ENCODE results near the gene KLC4. TPM values are rescaled to one million over a fixed set of nuclear protein-coding genes. Genes with fewer than 3 reads are reported as not detected.
A peak's percentile ranks its signal among the peaks of the same experiment; 100 is the strongest.

KLC4 gene
- 47.6 and 58.8 TPM in 2 replicates for total RNA-seq (2014; rRNA removed; shearing (Covaris generic))

DNA sequence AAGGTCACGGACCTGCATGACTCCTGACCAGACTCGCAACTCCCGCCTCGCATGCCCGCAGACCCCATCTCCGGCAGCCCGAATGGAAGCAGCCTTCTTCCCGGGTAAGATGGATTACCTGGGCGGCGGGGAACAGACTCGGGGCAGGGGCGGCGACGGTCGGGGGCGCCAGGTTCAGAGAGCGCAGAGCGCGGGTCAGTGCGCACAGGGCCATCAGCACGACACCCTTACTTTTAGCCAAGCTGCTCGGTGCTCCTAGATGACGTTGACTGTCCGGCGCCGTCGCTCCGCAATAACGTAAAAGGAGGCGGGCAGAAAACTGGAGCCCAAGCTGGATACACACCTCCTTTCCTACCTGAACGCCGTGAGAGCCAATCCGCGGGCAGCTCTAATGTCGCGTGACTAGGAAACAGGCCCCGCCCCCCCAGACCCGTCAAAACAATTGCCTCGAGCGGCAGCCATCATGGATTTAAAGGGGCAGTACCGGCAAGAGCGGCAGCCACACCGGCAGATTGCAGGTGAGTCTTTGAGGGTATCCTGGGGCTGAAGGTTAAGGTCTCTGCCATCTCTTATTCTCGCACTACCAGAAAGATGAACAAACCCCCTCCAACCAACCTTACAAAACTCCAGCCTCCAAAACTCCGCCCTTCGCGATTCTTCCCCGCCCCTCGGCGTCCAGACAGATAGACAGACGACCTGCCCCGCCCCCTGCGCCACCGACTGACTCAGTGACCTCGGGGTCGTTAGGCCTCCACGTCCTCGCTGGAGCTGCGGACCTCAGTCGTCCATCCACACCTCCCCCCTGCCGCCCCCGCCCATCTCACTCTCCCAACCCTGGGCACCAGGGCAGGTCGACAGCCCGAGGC, at the start of gene KLC4, which contains the start of gene MRPL2:
TSS of gene KLC4 (plus strand) at position 464 of the 866 bp plus-strand sequence. CDS start 1,705 bp downstream, outside the sequence.
TSS of gene MRPL2 (minus strand) at position 267 of the 866 bp plus-strand sequence. CDS start at position 214, 53 bp downstream.
- DNase-seq (ENCODE audit: low spot score) = peak; percentile 99

DNA sequence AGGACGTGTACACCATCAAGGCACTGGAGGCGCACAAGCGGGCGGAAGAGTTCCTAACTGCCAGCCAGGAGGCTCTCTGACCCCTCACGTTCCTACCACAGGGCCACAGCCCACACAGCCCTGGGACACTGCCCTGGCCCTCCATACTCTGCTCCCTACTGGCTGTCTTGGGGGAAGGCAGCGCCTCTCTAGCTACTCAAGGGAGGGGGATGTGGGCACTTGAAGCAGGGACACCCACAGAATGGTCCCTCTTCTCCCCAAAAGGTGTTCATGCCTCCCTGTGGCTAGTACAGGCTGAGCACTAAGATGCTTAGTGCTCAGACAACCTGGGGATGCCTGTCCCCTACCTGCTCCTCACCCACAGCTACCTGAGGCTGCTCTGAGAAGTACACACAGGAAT, 48.2 kb upstream of the KLC4 start:
- no peak for DNase-seq (ENCODE audit: low spot score)

DNA sequence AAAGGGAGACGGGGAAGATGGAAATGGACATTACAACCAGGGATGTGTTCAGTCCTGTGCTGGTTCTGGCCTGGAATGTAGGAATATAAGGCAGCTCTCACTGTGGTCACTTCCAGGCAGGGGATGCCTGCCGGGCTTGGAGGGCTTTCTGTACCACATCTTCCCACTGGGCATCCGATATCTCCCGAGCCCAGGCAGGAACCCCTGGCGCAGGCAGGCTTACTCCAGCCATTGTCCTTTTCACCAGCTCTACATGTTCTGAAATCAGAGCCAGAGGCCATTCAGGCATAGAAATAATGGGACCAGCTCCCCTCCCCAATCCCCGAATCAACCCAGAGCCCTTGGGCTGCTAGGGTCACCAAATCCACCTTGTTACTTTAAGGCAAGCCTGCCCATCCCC, 47.1 kb upstream of the KLC4 start:
- DNase-seq (ENCODE audit: low spot score) = no peak

DNA sequence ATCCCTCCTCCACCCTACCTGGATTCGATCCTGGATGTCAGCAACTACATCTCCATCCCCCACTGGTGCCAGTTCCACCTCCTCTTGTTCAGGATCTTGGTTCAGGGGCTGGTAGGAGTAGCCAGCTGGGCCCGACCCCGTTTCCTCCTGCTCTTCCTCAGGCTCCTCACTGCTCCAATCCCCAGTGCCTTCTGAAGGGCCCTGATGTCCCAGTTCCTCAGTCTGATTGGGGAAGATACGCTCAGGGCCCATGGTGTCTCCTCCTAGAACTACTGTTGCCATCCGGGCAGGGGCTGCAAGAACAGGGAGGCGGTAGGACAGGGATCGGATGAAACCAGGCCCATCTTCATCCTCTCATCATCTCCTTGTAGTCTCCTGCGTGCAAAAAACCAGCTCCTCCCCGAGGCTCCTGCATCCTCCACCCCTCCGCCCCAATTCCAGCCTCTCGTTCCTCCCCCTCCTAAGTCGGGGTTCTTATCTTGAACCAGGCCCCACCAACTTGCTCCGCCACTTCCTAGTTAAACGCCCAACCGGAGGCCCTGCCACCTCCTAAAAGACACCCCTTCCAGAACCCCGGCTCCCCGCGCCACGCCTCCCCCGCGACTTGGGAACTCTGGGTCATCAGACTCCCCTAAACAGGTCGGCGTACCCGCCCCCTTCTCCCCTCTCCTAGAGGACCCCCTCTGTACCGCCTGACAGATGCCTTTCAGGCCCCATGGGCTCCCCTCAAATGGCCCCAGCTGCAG, 46.2 kb upstream of the KLC4 start:
- peak; percentile 19 for DNase-seq (ENCODE audit: low spot score)

DNA sequence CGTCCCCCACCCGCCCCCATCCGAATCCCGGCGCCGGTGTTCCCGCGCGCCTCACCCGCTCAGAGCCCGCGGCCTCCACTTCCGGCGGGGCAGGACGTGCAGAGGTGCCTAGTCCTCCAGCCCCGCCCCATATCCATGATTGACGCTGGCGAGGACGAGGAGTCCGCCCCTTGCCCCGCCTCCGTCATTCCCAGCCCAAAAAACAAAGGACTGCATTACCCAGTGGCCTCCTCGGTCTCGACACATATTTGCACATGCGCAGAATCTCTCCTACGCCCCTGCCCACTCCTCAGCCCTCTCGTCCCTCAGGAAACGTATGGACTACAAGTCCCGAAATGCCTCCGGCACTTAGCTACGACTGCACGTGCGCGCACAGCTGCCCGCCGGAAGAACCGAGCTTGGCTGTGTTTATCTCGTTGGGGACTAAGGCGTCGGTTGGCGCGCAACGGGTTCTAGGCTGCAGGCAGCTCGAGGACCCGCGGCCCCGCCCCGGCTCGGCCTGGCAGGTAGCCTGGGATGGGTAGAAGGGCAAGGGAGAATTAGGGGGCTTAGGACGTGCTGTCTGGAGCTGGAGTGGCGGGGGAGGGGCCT, 45.5 kb upstream of the KLC4 start, which contains the start of the genes KLHDC3 and MEA1:
TSS of gene KLHDC3 (plus strand) at position 407 of the 591 bp plus-strand sequence. CDS start 2,944 bp downstream, outside the sequence.
TSS of gene MEA1 (minus strand) at position 104 of the 591 bp plus-strand sequence. CDS start 133 bp downstream, outside the sequence.
- DNase-seq (ENCODE audit: low spot score) = peak; percentile 98

DNA sequence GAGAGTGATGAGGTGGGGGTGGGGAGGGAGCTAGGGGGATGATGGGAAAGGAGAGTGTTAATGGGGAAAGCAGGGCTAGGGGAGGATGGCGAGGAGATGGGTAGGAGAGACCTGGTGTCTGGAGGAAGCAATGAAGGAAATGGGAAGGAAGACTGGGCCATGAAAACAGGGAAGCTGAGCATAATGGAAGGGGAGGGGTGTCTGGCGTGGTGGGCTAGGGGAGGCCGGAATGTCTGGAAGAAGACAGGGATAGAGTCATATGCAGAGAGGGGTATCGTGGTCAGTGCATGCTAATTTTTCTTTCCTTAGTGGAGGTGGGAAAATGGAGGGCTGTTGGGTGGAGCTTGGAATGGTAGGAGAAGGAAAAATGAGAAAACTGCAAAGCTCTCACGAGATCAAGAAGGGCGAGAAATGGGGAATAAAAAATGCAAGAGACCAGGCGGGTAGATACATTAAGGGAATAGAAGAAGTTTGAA, 45.0 kb upstream of the KLC4 start:
- no peak for DNase-seq (ENCODE audit: low spot score)

DNA sequence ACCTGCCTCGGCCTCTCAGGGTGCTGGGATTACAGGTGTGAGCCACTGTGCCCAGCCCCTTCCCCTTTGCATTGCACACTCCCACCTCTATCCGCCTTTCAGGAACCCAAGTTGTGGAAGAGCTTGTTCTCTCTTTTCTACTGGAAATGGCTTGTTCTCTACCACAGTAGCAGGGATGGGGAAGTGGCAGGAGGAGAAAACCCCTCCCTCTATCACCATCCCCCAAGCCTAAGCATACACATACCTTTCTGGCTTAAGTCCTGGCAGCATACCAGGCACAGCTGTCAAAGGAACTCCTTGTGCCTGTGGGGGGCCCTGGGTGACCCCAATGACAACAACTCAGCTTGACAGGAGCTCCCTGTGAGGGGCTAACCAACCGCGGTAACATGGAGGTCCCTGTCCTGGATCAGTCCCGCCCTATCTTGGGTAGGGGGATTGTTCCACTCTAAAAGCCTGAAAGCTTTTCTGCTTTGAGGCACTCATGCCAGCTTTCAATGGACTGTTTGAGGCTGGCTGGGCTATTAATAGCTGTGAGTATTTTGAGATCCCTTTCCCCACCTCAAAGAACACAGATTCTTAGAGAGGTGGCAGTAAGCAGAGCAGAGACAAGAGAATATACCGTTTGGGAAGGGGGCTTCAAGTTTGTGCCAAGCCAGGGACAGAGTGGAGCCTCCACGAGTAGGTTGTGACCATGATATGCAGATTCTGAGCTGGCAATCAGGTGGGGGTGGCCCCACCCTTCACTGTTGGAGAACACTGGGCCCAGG, 43.1 kb upstream of the KLC4 start:
- DNase-seq (ENCODE audit: low spot score) = no peak

DNA sequence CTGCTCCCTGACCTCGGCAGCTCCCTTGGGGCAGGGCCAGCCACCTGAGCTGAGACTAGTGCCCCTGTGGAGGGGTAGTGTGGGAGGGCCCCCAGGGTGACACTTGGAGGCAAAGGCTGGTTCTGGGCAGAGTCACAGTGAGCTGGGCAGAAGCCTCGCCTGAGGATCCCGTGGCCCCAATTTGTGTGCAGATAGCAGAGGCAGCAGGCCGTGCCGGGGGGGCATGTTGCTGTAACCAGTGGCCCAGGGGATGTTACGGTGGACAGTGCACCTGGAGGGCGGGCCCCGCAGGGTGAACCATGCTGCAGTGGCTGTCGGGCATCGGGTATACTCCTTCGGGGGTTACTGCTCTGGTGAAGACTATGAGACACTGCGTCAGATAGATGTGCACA, 42.5 kb upstream of the KLC4 start:
- no peak for DNase-seq (ENCODE audit: low spot score)

DNA sequence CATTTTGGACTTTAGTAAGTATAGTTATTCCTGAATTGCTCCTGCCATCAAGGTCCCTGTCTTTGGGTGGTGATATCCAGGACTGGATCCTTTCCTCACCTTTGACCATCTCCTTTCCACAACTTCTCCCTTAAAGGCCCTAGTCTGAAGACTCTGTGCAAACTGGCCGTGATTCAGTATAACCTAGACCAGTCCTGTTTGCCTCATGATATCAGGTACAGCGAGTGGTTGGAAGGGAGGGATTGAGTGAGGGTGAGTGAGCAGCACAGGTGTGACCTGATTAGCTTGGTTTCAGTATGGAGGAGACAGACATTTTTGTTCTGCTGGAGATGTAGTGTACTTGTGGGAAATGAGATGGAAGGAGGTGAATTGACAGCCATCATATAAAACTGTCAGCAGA, 40.3 kb upstream of the KLC4 start:
- no peak for DNase-seq (ENCODE audit: low spot score)

DNA sequence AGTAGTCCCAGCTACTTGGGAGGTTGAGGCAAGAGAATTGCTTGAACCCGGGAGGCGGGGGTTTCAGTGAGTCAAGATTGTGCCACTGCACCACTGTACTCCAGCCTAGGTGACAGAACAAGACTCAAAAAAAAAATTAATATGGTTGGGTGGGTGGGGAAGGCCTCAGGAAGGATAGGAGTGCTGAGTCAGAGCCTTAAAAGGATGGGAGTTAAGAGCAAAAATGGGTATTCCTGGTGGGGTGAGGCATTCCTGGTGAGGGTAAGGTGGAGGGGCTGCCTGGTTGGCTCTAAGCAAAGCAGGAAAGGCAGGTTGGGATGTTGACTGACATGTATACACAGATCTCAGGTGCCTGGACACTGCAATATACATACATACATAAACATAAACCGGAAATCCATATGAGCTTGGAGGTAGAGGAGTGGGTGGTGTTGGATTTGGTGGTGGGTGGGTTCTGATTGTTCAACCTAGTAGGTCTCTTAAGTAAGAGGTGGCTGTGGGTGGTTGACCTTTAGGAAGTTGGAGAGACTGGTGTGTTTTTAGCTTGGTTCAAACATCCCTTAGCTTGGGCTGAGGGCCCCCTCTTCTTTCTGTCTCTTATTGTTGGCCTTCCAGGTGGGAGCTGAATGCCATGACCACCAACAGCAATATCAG, 39.3 kb upstream of the KLC4 start:
- DNase-seq (ENCODE audit: low spot score) = no peak

DNA sequence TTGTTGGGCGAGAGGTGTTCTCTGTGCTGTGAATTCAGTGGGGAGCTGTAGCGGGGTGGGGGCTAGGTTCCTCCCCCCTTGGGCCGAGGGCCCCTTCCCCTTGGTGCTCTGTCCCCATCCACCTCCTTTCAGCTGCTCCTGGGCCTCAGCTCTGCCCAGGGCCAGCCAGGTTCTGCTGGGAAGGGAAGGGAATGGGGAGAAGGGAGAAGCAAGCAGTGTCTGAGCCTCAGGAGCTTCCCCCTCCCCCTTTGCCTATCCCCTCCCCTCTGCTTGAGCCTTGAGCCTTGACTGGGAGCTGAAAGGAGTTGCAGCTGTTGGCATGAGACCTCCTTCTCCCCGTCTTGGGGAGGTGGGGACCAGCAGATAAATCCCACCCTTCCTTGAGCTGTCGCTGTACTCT, 38.6 kb upstream of the KLC4 start:
- DNase-seq (ENCODE audit: low spot score) = peak; percentile 10

DNA sequence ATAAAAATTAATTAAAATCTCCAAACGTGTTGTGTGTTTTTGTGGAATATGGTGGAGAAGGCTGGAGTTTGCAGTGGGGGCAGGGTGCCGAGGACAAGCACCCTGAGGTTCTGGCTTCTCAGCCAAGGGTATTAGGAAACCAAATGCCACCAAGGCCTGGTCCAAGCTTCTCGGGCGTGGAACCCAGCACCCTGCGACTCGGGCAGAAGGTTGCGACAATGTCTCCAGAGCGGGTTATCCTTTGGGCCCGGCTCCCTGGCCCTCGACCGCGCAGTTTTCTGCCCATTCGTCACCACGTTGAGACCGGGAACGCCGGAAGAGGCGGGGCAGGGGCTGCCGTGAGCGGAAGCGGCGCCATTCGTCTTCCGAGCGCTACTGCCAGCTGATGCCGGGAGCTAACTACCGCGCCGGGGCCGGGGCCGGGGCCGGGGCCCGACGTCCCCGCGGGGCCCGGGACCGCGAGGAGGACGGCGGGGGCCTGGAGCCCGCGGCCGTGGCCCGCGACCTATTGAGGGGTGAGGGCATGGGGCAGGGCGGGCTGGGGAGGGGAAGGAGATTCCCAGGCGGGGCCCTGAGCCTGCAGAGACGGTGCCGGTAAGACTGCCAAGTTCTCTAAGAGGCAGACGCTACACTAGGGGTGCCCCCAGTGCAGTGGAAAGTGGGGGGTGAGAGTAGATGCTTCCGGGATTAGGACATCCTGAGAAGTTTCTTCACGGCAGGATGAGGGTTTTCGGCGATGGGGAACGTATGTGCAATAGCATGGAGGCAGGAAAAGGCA, 38.0 kb upstream of the KLC4 start, which contains the start of gene RRP36:
TSS of gene RRP36 (plus strand) at position 354 of the 778 bp plus-strand sequence. CDS start at position 386, 32 bp downstream.
- DNase-seq (ENCODE audit: low spot score) = peak; percentile 71

DNA sequence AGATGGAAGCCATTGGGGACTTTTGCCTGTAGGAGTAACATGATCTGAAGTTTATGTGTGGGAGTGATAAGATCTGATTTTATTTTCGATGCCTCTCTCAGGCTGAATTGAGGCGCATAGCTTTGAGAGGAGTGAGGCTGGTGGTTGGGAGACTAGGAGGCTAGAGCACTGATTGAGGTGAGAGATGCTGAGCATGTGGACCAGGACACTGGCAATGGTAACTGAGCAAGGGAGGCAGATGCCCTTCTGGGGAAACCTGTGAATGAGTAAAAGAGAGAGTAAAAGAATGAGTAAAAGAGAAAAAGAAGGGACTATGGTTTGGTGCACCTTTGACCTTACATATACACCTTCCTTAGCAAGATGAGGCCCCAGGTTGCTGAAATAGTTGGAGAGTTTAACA, 35.0 kb upstream of the KLC4 start:
- DNase-seq (ENCODE audit: low spot score) = no peak

DNA sequence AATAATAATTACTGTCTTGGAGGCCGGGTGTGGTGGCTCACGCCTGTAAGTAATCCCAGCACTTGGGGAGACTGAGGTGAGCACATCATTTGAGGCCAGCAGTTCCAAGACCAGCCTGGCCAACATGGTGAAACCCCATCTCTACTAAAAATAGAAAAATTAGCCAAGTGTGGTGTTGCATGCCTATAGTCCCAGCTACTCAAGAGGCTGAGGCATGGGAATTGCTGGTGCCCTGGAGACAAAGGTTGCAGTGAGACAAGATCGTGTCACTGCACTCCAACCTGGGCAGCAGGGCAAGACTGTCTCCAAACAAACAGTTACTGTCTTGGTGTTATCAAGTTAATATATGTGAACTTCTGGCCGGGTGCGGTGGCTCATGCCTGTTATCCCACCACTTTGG, 33.1 kb upstream of the KLC4 start:
- DNase-seq (ENCODE audit: low spot score) = no peak

DNA sequence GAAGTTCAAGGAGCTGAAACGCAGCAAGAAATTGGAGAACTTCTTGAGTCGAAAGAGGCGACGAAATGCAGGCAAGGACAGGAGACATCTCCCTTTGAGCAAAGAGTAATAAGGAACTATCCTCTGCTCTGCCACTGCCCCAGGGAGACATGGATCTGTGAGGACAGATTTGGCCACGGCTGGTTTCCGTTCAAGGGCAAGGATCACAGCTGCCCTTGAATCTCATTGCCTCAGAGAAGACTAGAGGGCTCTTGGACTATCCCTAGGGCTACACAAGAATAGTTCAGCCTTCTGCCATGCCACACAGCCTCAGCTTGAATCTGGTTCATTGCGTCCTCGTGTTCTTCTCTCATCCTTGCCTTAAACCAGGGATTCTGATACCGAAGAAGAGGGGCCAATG, 30.3 kb upstream of the KLC4 start:
- no peak for DNase-seq (ENCODE audit: low spot score)

DNA sequence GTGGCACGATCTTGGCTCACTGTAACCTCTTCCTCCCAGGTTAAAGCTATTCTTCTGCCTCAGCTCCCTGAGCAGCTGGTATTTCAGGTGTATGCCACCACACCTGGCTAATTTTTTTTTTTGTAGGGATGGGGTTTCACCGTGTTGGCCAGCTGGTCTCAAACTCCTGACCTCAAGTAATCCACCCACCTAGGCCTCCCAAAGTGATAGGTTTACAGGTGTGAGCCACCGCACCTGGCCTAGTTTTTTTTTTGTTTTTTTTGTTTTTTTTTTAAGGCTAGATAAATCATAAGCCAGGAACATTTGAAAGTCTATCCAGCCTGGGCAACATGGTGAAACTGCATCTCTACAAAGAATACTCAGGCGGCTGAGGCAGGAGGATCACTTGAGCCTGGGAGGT, 27.1 kb upstream of the KLC4 start:
- DNase-seq (ENCODE audit: low spot score) = no peak

DNA sequence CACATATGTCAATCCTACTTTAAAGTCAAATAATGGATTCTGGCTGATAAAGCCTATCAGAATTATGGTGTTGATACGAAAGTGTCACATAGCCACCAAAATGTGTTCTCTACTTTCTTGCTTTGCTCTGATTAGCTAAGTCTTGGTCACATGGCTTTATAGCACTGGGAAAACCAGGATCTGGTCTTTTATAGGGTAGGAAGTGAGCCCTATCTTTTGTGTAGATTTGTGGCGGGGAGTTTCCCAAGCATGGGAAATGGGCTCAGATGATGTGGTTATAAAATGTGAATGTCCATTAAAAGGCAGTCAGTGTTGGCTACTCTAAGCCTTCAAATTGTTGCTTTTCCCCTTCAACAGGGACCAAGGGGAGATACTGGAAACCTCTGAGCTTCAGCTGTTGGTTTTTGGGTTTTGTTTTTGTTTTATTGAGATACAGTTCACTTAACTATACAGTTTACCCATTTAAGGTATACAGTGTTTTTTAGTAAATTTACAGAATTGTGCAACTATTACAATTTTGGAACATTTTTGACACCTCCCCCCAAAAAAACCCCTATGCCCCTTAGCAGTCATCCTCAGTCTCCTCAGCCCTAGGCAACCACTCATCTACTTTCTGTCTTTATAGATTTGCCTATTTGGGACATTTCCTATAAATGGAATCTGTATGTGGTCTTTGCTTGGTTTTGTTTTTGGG, 25.8 kb upstream of the KLC4 start:
- no peak for DNase-seq (ENCODE audit: low spot score)

DNA sequence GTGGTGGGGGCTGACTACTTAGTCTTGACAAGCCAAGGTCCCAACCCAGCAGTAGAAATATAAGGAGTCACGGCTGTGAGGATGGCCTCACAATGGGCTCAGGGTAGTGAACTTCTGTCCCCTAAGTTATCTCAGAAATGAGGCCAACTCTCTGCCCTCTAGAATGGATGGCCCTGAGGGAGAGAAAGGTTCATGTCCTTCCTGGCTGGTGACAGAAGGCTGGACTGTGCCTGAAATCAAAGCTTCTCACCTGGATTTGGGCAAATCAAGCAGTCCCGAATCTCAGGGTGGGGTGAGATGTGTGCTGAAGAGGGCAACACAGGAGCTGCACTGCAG, 25.3 kb upstream of the KLC4 start:
- DNase-seq (ENCODE audit: low spot score) = no peak

Measured in HT-29 (cell line).